Measurements from ENCODE around the gene RPL13. TPM values are rescaled to one million over a fixed set of nuclear protein-coding genes. Genes with fewer than 3 reads are reported as not detected.

RPL13 gene
- total RNA-seq, 2 experiments from 2014 or later = 3,056 to 3,151 TPM

- ChIA-PET POLR2A (interaction anchor here (0.7 to 1.7 kb wide), 10 partner anchors 9 to 237 kb away, joined by 3 to 11 read pairs (median 4); partner anchors contain the start of genes CHMP1A and SPG7), CTCF (no interaction called here)
- no peak for DNase-seq
- Mint-ChIP-seq H3K4me1 (ENCODE audit: low read depth) (peaks cover 56% of the 10 kb centered on the region), H3K36me3 (ENCODE audit: low read depth) (peaks cover 53% of the 10 kb centered on the region), H3K27ac (peak overlapping the region; percentile 90), H3K9me3 (no peaks in the 10 kb centered on the region), H3K4me3 (peak overlapping the region; percentile 91), H3K27me3 (no peaks in the 10 kb centered on the region)
- TF ChIP-seq CTCF (IDR thresholded peaks at IDR 0.05) = no peak
- ATAC-seq = no peak
- intact Hi-C loops (cut with micrococcal nuclease) = no loop called here
These were observed 831 bp downstream of the RPL13 start for GRCh38 chr16:89561142-89561883.

DNA sequence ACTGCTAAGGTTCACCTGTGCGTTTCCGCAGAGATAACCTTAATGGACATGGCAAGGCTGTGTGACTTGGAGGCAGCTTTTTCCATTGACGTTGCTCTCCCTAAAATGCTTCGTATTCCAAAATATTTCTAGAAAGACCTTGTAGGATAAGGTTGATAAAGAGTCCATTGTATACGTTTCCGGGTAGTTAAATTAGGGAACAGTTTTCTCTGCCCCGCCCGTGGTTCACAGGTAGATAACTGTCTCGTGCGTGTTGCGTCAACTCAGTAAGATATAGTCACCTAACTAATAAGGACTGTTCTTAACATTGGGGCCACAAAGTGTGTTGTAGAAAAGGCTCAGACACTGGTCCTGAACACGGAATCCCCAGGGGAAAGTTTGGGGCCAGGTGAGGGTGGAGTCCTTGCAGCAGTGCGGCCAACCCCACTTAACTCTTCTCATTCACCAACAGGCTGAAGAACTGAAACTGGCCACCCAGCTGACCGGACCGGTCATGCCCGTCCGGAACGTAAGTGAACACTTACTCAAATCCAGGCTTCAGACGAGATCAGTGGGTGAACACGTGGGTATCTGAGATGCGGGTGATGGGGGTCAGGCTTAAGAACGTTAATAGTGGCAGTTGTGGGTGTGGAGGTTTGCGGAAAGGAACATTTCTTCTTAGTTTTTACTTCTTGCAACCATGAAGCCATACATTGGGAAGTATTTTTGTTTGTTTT lies 1.6 kb downstream of the RPL13 start:
- Mint-ChIP-seq H3K4me3 (peak overlapping the region; percentile 91), H3K9me3 (no peaks in the 10 kb centered on the region), H3K4me1 (ENCODE audit: low read depth) (peaks cover 51% of the 10 kb centered on the region), H3K27me3 (no peaks in the 10 kb centered on the region), H3K36me3 (ENCODE audit: low read depth) (peaks cover 50% of the 10 kb centered on the region), H3K27ac (peak overlapping the region; percentile 90)
- ChIA-PET CTCF (no interaction called here), POLR2A (interaction anchor here (0.6 to 1.7 kb wide), 10 partner anchors 8 to 358 kb away, joined by 3 to 11 read pairs (median 4); partner anchors contain the start of genes CHMP1A and SPG7)
- no peak for TF ChIP-seq CTCF (IDR thresholded peaks at IDR 0.05)
- intact Hi-C loops (cut with micrococcal nuclease) = no loop called here
- DNase-seq (no peak), ATAC-seq (no peak)

GRCh38 chr16:89562939-89563338 lies 2.5 kb downstream of the RPL13 start:
- DNase-seq (no peak), ATAC-seq (no peak)
- ChIA-PET CTCF (no interaction called here), POLR2A (interaction anchor here (0.9 to 3.1 kb wide), 6 partner anchors 11 to 247 kb away, joined by 3 to 12 read pairs (median 4); partner anchors contain the start of gene SPG7)
- Mint-ChIP-seq H3K4me1 (ENCODE audit: low read depth) (peaks cover 45% of the 10 kb centered on the region), H3K4me3 (peak overlapping the region; percentile 91), H3K27ac (peak overlapping the region; percentile 90), H3K9me3 (no peaks in the 10 kb centered on the region), H3K36me3 (ENCODE audit: low read depth) (peaks cover 44% of the 10 kb centered on the region), H3K27me3 (no peaks in the 10 kb centered on the region)
- TF ChIP-seq CTCF (IDR thresholded peaks at IDR 0.05) = no peak
- intact Hi-C loops (cut with micrococcal nuclease) = no loop called here

DNA sequence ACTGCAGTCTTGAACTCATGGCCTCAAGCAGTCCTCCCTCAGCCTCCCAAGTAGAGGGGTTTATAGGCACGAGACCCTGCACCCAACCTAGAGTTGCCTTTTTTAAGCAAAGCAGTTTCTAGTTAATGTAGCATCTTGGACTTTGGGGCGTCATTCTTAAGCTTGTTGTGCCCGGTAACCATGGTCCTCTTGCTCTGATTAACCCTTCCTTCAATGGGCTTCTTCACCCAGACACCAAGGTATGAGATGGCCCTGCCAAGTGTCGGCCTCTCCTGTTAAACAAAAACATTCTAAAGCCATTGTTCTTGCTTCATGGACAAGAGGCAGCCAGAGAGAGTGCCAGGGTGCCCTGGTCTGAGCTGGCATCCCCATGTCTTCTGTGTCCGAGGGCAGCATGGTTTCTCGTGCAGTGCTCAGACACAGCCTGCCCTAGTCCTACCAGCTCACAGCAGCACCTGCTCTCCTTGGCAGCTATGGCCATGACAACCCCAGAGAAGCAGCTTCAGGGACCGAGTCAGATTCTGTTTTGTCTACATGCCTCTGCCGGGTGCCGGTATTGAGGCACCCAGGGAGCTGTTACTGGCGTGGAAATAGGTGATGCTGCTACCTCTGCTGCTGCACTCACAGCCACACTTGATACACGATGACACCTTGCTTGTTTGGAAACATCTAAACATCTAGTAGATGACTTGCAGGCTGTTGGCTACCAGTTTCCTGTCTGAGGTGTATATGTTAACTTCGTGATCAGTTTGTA lies 3.3 kb downstream of the RPL13 start:
- CTCF ChIA-PET = no interaction called here

More for the DNA sequence above, 3.3 kb downstream of the RPL13 start:
- peaks cover 44% of the 10 kb centered on the region for H3K36me3 Mint-ChIP-seq (ENCODE audit: low read depth)
- H3K9me3 Mint-ChIP-seq = no peaks in the 10 kb centered on the region
- peak overlapping the region; percentile 91 for H3K4me3 Mint-ChIP-seq
- H3K4me1 Mint-ChIP-seq (ENCODE audit: low read depth) = peaks cover 45% of the 10 kb centered on the region
- intact Hi-C loops (cut with micrococcal nuclease) = no loop called here
- ATAC-seq (no peak), DNase-seq (peak; percentile 38)
- POLR2A ChIA-PET = interaction anchor here (0.6 to 3.1 kb wide), 22 partner anchors 9 to 759 kb away, joined by 3 to 12 read pairs (median 4); partner anchors contain the start of genes CHMP1A, CPNE7, SPATA33 and SPG7
- TF ChIP-seq CTCF (IDR thresholded peaks at IDR 0.05) = no peak
- no peaks in the 10 kb centered on the region for H3K27me3 Mint-ChIP-seq
- H3K27ac Mint-ChIP-seq = peak overlapping the region; percentile 68
